Hypothalamus (tissue), 51 donors: ENCODE data around the gene CCNC.
"Not testable (repeated sequence)": the region's sequence is repeated elsewhere in the genome, so short reads cannot be mapped to it uniquely, and the experiment has no call there.

Experiments used
- DNase-seq, 51 donors: peaks; one replicate each; lab custom pipeline; 2025; lab: John Stamatoyannopoulos, UW

Gene CCNC

GRCh38 chr6:99604166-99605073 lies 36.0 kb upstream of the CCNC start:
- no peak for DNase-seq

DNA sequence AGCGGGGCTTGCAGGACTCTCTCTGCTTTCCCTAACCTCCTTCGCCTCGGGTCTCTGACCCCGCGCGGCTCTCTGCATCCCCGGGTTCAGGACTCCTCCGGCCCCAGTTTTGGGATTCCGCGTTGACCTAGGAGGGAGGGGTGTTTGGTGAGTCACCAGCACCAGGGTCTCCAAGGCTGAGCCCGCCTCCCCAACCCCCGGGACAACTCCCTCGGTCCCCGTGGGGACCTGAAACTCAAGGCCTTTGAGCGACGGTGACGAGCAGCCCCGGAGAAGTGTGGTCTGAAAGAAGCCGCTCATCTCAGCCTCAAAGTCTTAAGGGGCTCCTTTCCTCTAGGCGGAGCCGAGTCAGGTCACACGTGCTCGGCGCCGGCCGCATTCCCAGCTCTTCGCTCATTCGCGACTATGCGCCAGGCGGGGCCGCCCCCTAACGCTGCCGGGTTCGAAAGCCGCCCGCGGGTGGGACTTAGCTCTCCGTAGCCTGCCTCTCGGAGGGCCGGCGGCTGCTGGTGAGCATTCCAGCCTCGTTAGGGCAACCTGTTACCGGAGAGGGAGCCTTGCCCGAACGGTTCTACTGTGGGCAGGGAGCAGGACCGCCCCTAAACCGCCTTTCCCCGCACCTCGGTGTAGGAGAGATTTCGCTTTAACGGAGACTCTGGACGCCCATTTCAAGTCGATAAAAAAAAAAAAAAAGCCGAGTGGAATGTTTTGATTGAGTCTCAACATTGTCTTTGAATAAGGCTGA lies 35.1 kb upstream of the CCNC start:
- DNase-seq, result no peak

DNA sequence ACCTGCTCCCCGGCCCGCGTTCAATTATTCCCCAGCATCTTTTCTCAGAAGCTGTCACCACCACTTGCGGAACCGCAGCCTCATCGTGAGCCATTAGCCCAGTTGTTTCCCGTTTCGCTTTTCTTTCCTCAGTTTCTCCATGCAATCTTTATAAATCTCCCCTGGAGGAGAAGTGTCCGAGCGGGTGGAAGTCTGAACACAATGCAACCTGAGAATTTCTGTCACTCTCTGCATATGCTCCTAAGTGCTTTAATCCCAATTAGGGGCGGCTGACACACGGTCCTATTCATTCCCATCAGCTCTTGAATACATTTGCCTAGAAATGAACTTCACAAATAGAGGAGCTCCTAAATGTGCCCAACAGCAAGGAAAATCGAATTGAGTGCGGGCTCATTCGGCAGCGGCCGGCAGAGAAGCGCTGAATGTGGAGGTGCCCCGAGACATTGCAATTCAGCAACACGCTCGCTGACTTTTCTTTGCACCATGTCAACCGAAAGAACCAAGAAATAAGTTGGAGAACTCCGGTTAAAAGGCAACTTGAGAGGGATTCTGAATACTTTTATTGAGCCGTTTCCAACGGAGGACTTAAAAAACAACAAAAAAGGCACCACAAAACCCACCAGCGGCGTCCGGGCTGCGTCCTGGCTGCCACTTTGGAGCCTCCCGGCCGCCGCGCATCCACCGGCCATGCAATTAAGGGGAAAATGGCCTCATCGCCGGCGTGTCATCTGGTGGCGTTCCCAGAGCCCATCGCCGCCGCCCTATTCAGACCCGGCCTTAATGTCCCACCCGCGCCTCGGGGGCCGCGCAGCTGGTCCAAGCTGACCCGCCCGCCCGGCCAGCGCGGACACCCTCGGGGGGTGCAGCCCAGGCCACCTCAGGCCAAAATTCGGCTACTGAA lies 34.3 kb upstream of the CCNC start:
- DNase-seq, result no peak

GRCh38 chr6:99594696-99595095 lies 26.2 kb upstream of the CCNC start:
- not testable (repeated sequence) for DNase-seq

DNA sequence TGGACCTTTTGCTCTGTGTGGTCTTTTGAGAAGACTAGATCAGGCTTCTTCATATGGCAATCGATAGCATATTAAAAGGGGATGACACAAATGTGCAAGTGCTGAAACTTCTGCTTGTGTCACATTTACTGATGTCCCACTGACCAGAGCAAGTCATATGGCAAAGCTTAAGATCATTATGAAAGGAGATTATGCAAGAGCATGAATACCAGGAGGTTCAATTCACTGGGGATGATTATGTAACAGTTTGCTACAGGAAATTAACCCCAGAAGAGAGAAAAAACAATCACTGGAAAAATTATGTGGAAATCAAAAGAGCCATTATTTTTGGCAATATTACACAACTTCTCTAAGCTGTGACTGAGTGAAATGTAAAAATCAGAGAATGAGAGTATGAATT lies 24.4 kb upstream of the CCNC start:
- DNase-seq, result no peak

DNA sequence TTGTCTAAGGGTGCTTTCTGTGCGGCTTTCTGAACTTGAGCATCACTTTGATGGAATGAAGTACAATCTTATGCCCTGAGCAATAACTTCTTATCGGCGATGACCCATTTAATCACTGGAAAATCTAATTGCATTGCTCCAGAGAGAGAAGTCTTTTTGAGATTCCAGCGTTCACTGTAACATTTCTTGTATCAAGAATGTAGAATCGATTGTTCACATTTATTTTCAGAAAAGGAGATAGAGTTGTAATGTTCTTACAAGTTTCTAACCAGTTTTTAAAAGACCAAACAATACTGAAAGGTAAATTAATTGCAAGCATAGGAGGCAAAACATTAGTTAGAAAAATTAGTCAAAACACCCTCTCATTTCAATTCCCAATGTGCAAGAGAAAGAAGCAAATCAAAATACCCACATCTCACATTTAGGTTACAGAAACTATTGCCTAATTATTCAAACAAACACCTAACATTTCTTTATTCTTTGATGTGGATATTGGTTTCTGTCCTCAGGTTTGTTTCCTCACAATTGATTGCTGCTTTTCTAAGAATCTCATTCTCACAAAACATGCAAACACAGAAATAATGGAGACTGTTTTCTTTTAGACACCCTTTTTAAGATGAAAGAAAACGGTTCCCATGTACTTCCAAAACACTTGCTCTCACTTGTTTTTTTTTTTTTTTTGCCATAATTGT lies 23.4 kb upstream of the CCNC start:
- DNase-seq, result no peak

DNA sequence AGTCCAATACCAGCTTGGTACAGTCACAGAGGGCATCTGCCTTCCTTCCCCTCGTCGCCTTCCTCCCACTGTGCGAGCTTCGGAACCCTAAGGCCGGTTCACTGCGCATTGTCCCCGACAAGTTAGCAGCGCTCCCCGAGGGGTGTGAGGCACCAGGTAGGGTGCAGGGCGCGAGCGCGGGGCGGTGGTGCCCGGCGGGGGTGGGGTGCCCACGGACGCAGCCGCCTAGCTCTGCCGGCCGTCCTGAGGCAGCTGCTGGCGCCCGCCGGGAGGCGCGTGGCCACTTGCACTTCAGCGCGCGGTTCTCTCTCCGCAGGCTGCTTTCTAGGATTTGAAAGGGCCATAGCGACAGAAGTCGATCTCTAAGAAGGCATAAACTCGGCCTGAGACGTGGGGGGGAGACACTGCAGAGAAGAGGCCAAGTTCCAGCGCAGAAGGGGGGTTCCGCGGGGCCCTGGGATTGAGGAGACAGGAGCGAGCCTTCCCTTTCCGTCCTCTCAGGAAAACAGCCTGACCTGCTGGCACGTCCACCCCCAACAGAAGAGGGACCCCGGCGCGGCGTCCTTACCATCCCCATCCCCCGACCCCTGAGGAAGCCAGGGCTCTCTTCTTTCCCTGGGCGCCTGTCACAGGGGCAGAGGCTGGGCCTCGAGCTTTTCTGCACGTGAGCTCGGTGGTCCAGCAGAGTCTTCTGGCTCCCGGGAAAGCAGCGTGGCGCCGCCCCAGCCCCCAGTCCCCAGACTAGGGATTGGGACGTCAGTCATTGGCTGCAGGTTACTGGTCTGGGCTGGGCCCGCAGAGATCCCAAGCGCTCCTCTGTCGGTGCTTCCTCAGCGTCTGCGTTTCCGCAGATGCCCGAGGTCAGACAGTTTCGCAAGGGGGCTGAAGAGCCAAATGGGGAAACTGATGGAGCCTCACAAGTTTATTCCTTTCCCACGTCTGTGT lies 22.5 kb upstream of the CCNC start:
- no peak for DNase-seq

- DNase-seq, result no peak
Measured at GRCh38 chr6:99589907-99590493, 21.5 kb upstream of the CCNC start.

- DNase-seq, result no peak
Measured at GRCh38 chr6:99589290-99589672, 20.8 kb upstream of the CCNC start.

DNA sequence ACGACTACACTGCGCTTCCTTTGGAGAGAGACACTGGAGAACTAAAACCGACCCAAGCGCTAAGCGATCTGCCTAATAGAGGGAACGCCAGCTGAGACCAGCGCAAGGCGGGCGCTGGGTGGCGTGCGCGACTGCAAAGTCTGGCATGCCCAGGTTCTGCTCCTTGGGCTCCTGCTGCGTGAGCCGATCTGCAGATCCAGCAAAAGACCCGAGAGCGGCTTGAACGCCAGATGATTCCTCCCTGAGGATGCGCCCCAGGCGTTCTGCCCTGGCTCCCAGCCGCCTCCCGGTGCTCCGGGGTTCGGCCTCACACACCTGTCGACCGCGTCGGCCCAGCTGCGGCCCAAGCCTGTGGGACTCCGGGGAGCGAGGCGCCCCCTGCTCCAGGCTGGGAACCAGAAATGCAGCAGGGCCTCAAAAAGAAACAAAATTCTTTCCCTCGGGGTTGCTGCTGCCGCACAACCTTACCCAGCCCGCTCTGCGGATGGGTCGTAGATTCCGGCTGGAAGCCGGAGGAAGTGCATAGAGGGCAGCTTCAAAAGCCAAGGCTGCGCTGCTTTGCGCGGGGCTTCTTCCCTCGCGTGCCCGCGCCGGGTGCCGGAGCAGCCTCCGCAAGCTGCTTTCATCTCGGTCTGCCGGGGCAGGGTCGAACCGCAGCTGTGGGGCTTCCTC lies 20.3 kb upstream of the CCNC start:
- DNase-seq, result peak in 29 of 51 donors; percentile 4 to 61 (median 32)

GRCh38 chr6:99587792-99588191 lies 19.3 kb upstream of the CCNC start:
- DNase-seq, result no peak

- no peak for DNase-seq
Measured at GRCh38 chr6:99579781-99580180, 11.3 kb upstream of the CCNC start.

DNA sequence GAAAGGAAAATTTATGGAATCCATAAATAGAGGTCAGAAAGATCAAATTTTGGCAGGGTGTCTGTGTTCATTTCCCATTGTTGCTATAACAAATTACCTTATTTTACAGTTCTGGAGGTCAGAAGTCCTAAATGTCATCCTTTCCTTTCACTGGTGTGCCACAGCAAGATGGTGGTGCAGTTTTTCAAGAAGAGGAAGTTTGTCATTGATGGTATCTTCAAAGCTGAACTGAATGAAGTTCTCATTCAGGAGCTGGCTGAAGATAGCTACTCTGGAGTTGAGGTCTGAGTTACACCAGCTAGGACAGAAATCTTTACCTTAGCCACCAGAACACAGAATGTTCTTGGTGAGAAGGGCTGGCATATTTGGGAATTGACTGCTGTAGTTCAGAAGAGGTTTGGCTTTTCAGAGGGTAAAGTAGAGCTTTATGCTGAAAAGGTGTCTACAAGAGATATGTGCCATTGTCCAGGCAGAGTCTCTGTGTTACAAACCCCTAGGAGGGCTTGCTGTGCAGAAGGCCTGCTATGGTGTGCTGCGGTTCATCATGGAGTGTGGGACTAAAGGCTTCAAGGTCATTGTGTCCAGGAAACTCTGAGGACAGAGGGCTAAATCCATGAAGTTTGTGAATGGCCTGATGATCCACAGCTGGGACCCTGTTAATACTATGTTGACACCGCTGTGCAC lies 7.2 kb upstream of the CCNC start:
- DNase-seq, result no peak

GRCh38 chr6:99573980-99574617 lies 5.6 kb upstream of the CCNC start:
- no peak for DNase-seq

GRCh38 chr6:99563056-99563723 lies 5.3 kb downstream of the CCNC start:
- no peak for DNase-seq

DNA sequence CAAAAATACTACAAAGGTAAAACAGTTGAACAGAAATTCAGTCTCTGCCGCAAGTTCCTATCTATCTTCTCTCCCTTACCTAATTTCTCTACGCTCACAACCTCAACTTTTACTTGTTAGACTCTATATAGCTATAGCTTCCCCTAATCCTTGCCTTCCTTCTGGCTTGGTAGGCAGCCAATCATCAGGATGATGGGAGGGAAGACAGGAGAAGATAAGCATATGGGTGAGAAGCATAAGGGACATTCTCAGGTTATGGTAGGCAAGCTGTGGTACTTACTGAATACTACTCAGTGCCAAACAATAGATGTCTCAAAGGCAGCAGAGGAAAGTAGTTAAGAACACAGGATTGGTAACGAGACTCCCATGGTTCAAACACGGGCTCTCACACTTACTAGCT lies 7.8 kb downstream of the CCNC start:
- no peak for DNase-seq

GRCh38 chr6:99559057-99559456 lies 9.4 kb downstream of the CCNC start:
- DNase-seq, result no peak
